Measurements from ENCODE around the gene IFTAP. TPM values are rescaled to one million over a fixed set of nuclear protein-coding genes. Genes with fewer than 3 reads are reported as not detected.

IFTAP gene
- total and polyA plus RNA-seq, 11 donors: 30.9 to 89.0 (median 42.5) TPM

DNA sequence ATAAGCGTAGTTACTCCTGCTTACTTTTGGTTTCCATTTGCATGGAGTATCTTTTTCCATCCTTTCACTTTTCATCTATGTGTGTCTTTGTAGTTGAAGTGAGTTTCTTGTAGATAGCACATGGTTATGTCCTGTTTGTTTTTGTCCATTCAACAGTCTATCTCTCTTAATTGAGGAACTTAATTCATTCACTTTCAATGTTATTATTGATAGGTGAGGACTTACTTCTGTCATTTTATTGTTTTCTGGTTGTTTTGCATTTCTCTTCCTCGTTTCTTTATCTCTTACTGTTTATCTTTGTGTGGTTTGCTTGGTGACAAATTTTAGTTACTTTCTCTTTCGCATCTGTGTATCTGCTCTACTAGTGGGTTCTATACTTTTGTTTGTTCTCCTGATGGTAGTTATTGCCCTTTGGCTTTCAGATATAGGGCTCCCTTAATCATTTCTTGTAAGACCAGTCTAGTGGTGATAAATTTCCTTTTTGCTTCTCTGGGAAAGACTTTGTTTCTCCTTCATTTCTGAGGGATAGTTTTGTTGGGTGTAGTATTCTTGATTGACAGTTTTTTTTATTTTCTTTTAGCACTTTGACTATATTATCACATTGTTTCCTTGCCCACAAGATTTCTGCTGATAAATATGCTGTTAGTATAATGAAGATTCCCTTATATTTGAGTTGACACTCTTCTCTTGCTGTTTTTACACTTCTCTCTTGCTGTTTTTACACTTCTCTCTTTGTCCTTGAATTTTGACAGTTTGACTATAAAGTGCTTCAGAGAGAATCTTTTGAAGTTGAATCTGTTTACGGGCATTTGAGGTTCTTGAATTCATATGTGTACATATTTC lies 35.5 kb upstream of the IFTAP start:
- ATAC-seq: no peak
- intact Hi-C loops (cut with DNase I): no loop called here

GRCh38 chr11:36564376-36565030 lies 29.8 kb upstream of the IFTAP start:
- Histone ChIP-seq H3K4me3 (peak overlapping the region in 10 of 12 donors; percentile 11 to 55 (median 46)), H3K27ac (no peak overlapping the region), H3K36me3 (no peaks in the 10 kb centered on the region), H3K9me3 (peaks cover 0 to 5% (median 0%) of the 10 kb centered on the region in 12 donors), H3K4me1 (peaks cover 0 to 7% (median 0%) of the 10 kb centered on the region in 12 donors), H3K27me3 (peaks cover 0 to 3% (median 0%) of the 10 kb centered on the region in 9 donors)
- peak; percentile 58 to 87 (median 76) for ATAC-seq
- TF ChIP-seq CTCF (IDR thresholded peaks at IDR 0.05) (peak; percentile 39 to 83 (median 70)), POLR2A (IDR thresholded peaks at IDR 0.05) (no peak)
- WGBS, 4 donors: 5 to 19% (median 14%) methylated on average over 15 of the region's 15 CpGs
- peak in 4 of 5 donors; percentile 25 to 54 (median 40) for DNase-seq
- intact Hi-C loops (cut with DNase I): loop anchor here (1.0 to 10.0 kb wide), 7 partner anchors 58 to 183 kb away; no protein-coding TSS in a partner anchor

More for the DNA sequence above, 35.5 kb upstream of the IFTAP start:
- H3K36me3 ChIP-seq: no peaks in the 10 kb centered on the region
- H3K4me1 ChIP-seq: peaks cover 0 to 7% (median 0%) of the 10 kb centered on the region in 12 donors
- whole genome bisulfite sequencing, 4 donors: 70 to 74% (median 73%) methylated on average over 4 of the region's 4 CpGs
- peaks cover 0 to 15% (median 3%) of the 10 kb centered on the region in 12 donors for H3K9me3 ChIP-seq
- DNase-seq: no peak
- no peaks in the 10 kb centered on the region for H3K27me3 ChIP-seq
- TF ChIP-seq POLR2A (IDR thresholded peaks at IDR 0.05) (no peak), CTCF (IDR thresholded peaks at IDR 0.05) (no peak)
- H3K4me3 ChIP-seq: no peak overlapping the region
- peak overlapping the region in 1 of 12 donors; percentile 32 for H3K27ac ChIP-seq

DNA sequence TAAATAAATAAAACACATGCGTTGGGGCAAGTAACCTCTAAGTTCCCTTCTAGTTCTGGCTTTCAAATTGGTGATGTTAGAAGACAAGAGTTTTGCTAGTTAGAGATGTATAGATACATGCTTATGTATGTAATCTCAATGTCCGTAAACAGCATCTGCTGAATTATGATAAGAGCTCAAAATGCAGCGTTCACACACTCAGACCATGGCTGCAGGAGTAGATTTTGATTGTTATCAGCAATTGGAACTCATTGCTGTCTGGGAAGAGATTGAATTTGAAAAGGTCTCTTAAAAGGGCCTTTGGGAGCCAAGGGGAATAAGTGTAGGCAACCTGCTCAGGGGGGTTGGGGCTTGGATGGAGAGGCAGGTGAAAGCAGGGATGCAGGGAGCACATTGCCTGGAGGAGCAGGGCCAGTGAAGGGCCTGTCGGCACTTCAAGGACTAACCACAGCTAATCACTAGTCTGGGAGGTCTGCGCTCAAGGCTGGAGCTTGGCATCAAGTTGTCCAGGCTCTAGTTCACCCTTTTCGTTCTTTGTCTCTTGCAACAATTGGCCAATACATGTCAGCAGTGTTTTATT lies 29.2 kb upstream of the IFTAP start:
- Histone ChIP-seq H3K27ac (no peak overlapping the region), H3K36me3 (no peaks in the 10 kb centered on the region), H3K27me3 (peaks cover 0 to 3% (median 0%) of the 10 kb centered on the region in 9 donors), H3K4me3 (peak overlapping the region in 8 of 12 donors; percentile 25 to 55 (median 48)), H3K9me3 (no peaks in the 10 kb centered on the region), H3K4me1 (peaks cover 0 to 7% (median 0%) of the 10 kb centered on the region in 12 donors)
- intact Hi-C loops (cut with DNase I): loop anchor here in 7 of 10 donors (5.0 to 10.0 kb wide), 5 partner anchors 57 to 182 kb away; no protein-coding TSS in a partner anchor
- DNase-seq: no peak
- TF ChIP-seq CTCF (IDR thresholded peaks at IDR 0.05) (no peak), POLR2A (IDR thresholded peaks at IDR 0.05) (no peak)
- ATAC-seq: no peak
- 56 to 66% (median 57%) methylated on average over 6 of the region's 6 CpGs for WGBS, 4 donors
